Measurements from ENCODE around the gene KIF26B.

DNA sequence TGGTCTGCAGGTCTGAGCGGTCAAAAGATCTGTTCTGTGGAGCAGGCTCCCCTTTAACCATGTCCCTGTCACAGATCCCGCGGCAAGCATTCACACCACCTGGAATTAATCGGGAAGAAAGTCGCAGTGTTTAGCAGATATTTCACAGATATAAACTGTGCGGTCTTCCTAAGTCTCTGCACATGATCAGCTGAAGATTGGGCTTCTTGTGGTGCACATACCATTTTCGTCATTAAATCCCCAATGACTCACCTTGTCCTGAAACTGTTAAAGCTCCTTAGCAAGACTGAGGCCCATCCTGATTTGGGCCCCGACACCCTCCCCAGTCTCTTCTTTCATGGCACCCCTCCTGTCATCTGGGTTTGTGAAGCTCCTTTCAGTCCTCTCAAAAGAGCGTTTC is 158.8 kb downstream of the KIF26B start:
- TF ChIP-seq CTCF (IDR thresholded peaks at IDR 0.05; ENCODE audit: poor library complexity, severe bottlenecking) (no peak), EZH2 (IDR thresholded peaks at IDR 0.05; ENCODE audit: borderline replicate concordance, insufficient read depth, low read length, poor library complexity, severe bottlenecking) (no peak), RAD21 (conservative IDR thresholded peaks at IDR 0.05) (no peak), EP300 (conservative IDR thresholded peaks at IDR 0.05; ENCODE audit: poor library complexity, severe bottlenecking) (no peak), TAF1 (IDR thresholded peaks at IDR 0.05; ENCODE audit: low read depth) (no peak)

All from neural cell (in vitro differentiated cells).